UCSD-AML1 (cell line): ENCODE measurements around the gene NECTIN1.

Experiments used
- DNase-seq: peaks from one replicate; lab custom pipeline; 2025; ENCODE audit not compliant: unreplicated experiment; lab: John Stamatoyannopoulos, UW

The NECTIN1 gene

GRCh38 chr11:119676461-119677020 is 52.5 kb downstream of the NECTIN1 start:
- DNase-seq: no peak

- peak; percentile 36 for DNase-seq
These were observed 55.2 kb downstream of the NECTIN1 start for GRCh38 chr11:119673759-119674336.

- no peak for DNase-seq
These were observed 55.8 kb downstream of the NECTIN1 start for GRCh38 chr11:119673052-119673758.

- no peak for DNase-seq
These were observed 56.4 kb downstream of the NECTIN1 start for GRCh38 chr11:119672597-119672996.

GRCh38 chr11:119671561-119672015 is 57.4 kb downstream of the NECTIN1 start:
- DNase-seq: no peak

- no peak for DNase-seq
These were observed 57.9 kb downstream of the NECTIN1 start for GRCh38 chr11:119671051-119671450.

- DNase-seq: no peak
These were observed 59.5 kb downstream of the NECTIN1 start for GRCh38 chr11:119669487-119669886.

GRCh38 chr11:119668676-119669075 is 60.3 kb downstream of the NECTIN1 start:
- DNase-seq: no peak

- peak; percentile 77 for DNase-seq
These were observed 62.4 kb downstream of the NECTIN1 start for GRCh38 chr11:119666463-119667131.

- DNase-seq: no peak
These were observed 62.9 kb downstream of the NECTIN1 start for GRCh38 chr11:119666061-119666460.

GRCh38 chr11:119664701-119665420 is 64.1 kb downstream of the NECTIN1 start:
- no peak for DNase-seq

GRCh38 chr11:119664063-119664572 is 64.9 kb downstream of the NECTIN1 start:
- DNase-seq: no peak

- DNase-seq: no peak
These were observed 65.7 kb downstream of the NECTIN1 start for GRCh38 chr11:119663279-119663678.

GRCh38 chr11:119661226-119661625 is 67.8 kb downstream of the NECTIN1 start:
- no peak for DNase-seq

- DNase-seq: no peak
These were observed 68.9 kb downstream of the NECTIN1 start for GRCh38 chr11:119659971-119660723.

- DNase-seq: no peak
These were observed 75.9 kb downstream of the NECTIN1 start for GRCh38 chr11:119652907-119653659.

GRCh38 chr11:119651802-119652584 is 77.0 kb downstream of the NECTIN1 start:
- DNase-seq: no peak

- no peak for DNase-seq
These were observed 78.7 kb downstream of the NECTIN1 start for GRCh38 chr11:119650251-119650650.

GRCh38 chr11:119647254-119647653 is 81.7 kb downstream of the NECTIN1 start:
- DNase-seq: no peak
